ENCODE data around the gene UBTF. TPM values are rescaled to one million over a fixed set of nuclear protein-coding genes. Genes with fewer than 3 reads are reported as not detected.

UBTF gene
- total RNA-seq, 5 donors from 2014 or later (not counting 1 experiment from before 2014, with no cell fraction given) = 162 to 228 (median 213) TPM

DNA sequence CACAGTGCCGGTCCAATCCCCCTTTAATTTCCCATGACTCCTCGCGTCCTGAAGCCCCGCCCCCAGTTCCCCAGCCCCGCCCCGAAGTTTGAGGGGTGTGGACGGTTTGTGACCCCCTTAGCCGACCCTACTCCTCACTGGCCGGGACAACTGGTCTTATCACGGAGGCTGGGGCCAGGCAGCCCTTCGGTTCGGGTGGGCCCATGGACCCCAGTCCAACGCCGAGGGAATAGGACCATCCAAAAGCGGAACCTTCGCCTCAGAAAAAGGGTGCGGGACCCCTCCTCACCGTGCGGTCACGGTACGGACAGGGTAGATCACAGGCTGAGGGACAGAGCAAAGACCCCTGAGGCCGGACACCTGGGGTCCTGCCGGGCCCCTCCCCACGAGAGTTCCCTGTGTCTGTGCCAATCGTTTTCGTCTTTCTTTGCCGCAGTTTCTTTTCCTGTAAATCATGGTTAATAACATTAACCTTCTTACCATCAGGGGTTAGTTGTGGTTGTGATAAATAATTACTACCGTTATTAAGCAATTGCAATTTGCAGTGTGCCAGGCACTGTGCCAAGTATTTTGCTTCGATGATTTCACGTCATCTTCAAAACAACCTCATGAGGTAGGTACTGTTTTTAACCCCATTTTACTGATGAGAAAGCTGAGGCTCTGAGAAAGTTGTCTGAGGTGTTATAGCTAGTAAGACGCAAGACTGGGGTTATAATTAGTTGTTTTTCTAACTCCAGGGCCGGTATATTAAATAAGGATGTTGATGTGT lies 32.2 kb downstream of the UBTF start:
- peak in 21 of 35 experiments; percentile 21 to 71 (median 34) for DNase-seq
- 3% methylated on average over 16 of the region's 32 CpGs for WGBS (ENCODE audit: insufficient coverage)

DNA sequence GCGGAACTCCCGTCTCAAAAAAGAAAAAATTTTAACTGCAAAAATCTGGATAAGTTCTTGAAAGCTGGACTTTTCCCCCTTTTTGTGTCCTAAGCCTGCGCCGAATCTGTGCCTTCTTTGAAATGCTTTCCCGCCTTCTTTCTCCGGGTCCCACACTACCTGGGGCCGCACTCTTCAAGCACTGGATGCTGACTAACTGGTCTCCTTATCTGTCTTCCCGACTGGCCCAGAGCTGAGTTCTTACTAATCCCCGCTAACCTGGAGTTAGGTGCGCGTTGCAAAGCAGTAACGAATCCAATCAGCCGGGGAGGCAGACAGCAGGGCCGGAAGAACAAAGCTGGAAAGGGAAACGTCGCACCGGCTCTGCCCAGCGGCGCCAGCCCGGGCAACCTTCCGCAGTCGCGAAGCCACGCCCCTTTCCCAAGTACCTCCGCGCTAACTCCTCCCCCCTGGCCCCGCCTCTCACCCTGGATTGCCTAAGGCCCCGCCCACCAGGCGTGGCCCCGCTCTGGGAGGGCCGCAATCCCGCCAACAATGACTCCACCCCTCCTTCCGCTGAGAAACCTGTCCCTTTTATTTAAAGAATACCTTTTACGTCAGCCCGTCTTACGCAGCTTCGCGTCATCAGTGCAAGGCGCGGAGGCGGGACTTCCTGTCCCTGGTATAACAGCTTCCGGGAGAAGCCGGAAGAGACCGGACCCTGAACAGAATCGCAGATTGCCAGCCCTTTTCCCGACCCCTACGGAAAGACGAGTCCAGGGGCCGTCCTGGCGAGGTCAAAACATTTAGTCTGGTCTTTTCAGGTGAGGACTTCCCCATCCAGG lies 33.0 kb downstream of the UBTF start, which contains the start of gene TMUB2:
Gene TMUB2 (plus strand): TSS at position 666 of the 824 bp plus-strand sequence. CDS start 737 bp downstream, outside the sequence.
- H3K36me3 ChIP-seq (ENCODE audit: control insufficient read depth in 2 of 2, extremely low read depth in 1 of 2, insufficient read depth in 1 of 2, low read length in 1 of 2) = peaks cover 9 to 31% of the 10 kb centered on the region in 2 donors
- H3K4me3 ChIP-seq (ENCODE audit: control insufficient read depth in 1 of 2, extremely low read depth in 1 of 2, low read length in 1 of 2) = peak within 1 kb of the TSS; percentile 98
- Mint-ChIP-seq H3K36me3 (peaks cover 21% of the 10 kb centered on the region), H3K27me3 (no peaks in the 10 kb centered on the region), H3K4me1 (peaks cover 36 to 61% (median 54%) of the 10 kb centered on the region in 3 donors), H3K27ac (peak within 1 kb of the TSS; percentile 100), H3K4me3 (peak within 1 kb of the TSS; percentile 99 to 100 (median 99)), H3K9me3 (no peaks in the 10 kb centered on the region)
- no peaks in the 10 kb centered on the region for H3K27me3 ChIP-seq (replicated peaks in 1 of 2; ENCODE audit: control insufficient read depth in 2 of 2, extremely low read depth in 1 of 2, insufficient read depth in 2 of 2, low read length in 1 of 2)
- POLR2A ChIA-PET = interaction anchor here (0.5 to 0.7 kb wide), 5 partner anchors 12 to 137 kb away, joined by 3 to 6 read pairs (median 3); no protein-coding TSS in a partner anchor
- peak within 1 kb of the TSS; percentile 98 for H3K27ac ChIP-seq (ENCODE audit: low read length)
- CTCF ChIA-PET = interaction anchor here (0.6 to 2.8 kb wide), 10 partner anchors 9 to 159 kb away, joined by 3 to 12 read pairs (median 5); partner anchors contain the start of genes GRN (in 1 of the 2) and HDAC5 (in 1 of the 2)
- WGBS (ENCODE audit: insufficient coverage) = under 1% methylated on average over 48 of the region's 50 CpGs
- ATAC-seq (replicated peaks in 1 of 4) = peak; percentile 89 to 97 (median 92)
- DNase-seq = peak; percentile 98 to 100 (median 99)
- H3K4me1 ChIP-seq (ENCODE audit: control insufficient read depth in 1 of 2, extremely low read depth in 1 of 2, insufficient read depth in 2 of 2, low read length in 2 of 2) = peaks cover 11 to 39% of the 10 kb centered on the region in 2 experiments
- H3K9me3 ChIP-seq = no peaks in the 10 kb centered on the region

More for the DNA sequence above, 32.2 kb downstream of the UBTF start:
- ChIA-PET CTCF (interaction anchor here in 1 of 2 donors (0.8 to 2.8 kb wide), 8 partner anchors 8 to 158 kb away, joined by 3 to 12 read pairs (median 5); partner anchors contain the start of genes GRN and HDAC5), POLR2A (no interaction called here)
- peaks cover 8 to 25% of the 10 kb centered on the region in 2 donors for H3K36me3 ChIP-seq (ENCODE audit: control insufficient read depth in 2 of 2, extremely low read depth in 1 of 2, insufficient read depth in 1 of 2, low read length in 1 of 2)
- peak overlapping the region; percentile 98 for H3K27ac ChIP-seq (ENCODE audit: low read length)
- H3K36me3 Mint-ChIP-seq = peaks cover 15% of the 10 kb centered on the region
- H3K9me3 Mint-ChIP-seq = no peaks in the 10 kb centered on the region
- H3K27me3 Mint-ChIP-seq = no peaks in the 10 kb centered on the region
- H3K27ac Mint-ChIP-seq = peak overlapping the region; percentile 100
- H3K4me1 Mint-ChIP-seq = peaks cover 36 to 54% (median 48%) of the 10 kb centered on the region in 3 donors
- H3K4me1 ChIP-seq (ENCODE audit: control insufficient read depth in 1 of 2, extremely low read depth in 1 of 2, insufficient read depth in 2 of 2, low read length in 2 of 2) = peaks cover 11 to 39% of the 10 kb centered on the region in 2 experiments
- peak overlapping the region; percentile 99 to 100 (median 99) for H3K4me3 Mint-ChIP-seq
- H3K9me3 ChIP-seq = no peaks in the 10 kb centered on the region
- peak; percentile 62 to 68 (median 64) for ATAC-seq (replicated peaks in 1 of 4)
- H3K27me3 ChIP-seq (replicated peaks in 1 of 2; ENCODE audit: control insufficient read depth in 2 of 2, extremely low read depth in 1 of 2, insufficient read depth in 2 of 2, low read length in 1 of 2) = no peaks in the 10 kb centered on the region
- H3K4me3 ChIP-seq (ENCODE audit: control insufficient read depth in 1 of 2, extremely low read depth in 1 of 2, low read length in 1 of 2) = peak overlapping the region; percentile 98

DNA sequence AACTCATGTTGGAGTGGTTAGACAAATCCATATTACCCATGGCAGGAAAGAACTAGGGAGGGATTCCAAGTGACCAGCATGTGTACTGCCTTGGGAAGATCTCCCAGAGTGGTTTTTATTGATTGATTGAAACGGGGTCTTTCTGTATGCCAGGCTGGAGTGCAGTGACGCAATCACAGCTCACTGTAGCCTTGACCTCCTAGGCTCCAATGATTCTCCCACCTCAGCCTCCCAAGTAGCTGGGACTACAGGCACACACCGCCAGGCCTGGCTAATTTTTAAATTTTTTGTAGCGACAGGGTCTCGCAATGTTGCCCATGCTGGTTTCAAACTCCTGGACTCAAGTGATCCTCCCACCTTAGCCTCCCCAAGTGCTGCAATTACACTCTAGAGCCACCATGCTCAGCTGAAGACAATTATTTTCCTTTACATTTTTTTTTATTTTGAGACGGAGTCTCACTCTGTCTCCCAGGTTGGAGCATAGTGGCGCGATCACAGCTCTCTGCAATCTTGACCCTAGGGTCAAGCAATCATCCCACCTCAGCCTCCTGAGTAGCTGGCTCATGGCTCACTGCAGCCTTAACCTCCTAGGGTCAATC lies 35.2 kb downstream of the UBTF start:
- H3K9me3 ChIP-seq = no peaks in the 10 kb centered on the region
- H3K27me3 Mint-ChIP-seq = no peaks in the 10 kb centered on the region
- peaks cover 32 to 57% (median 52%) of the 10 kb centered on the region in 3 donors for H3K4me1 Mint-ChIP-seq
- peak overlapping the region in 1 of 2 donors; percentile 22 for H3K27ac Mint-ChIP-seq
- peak overlapping the region; percentile 28 to 99 (median 99) for H3K4me3 Mint-ChIP-seq
- DNase-seq (no peak), ATAC-seq (replicated peaks in 1 of 4) (no peak)
- H3K36me3 ChIP-seq (ENCODE audit: control insufficient read depth in 2 of 2, extremely low read depth in 1 of 2, insufficient read depth in 1 of 2, low read length in 1 of 2) = peaks cover 9 to 18% of the 10 kb centered on the region in 2 donors
- H3K27ac ChIP-seq (ENCODE audit: low read length) = no peak overlapping the region
- H3K4me3 ChIP-seq (ENCODE audit: control insufficient read depth in 1 of 2, extremely low read depth in 1 of 2, low read length in 1 of 2) = no peak overlapping the region
- H3K4me1 ChIP-seq (ENCODE audit: control insufficient read depth in 1 of 2, extremely low read depth in 1 of 2, insufficient read depth in 2 of 2, low read length in 2 of 2) = peaks cover 11 to 39% of the 10 kb centered on the region in 2 experiments
- H3K27me3 ChIP-seq (replicated peaks in 1 of 2; ENCODE audit: control insufficient read depth in 2 of 2, extremely low read depth in 1 of 2, insufficient read depth in 2 of 2, low read length in 1 of 2) = no peaks in the 10 kb centered on the region
- peaks cover 7% of the 10 kb centered on the region for H3K36me3 Mint-ChIP-seq
- ChIA-PET POLR2A (no interaction called here), CTCF (interaction anchor here in 1 of 2 donors (1.4 to 2.8 kb wide), 2 partner anchors 16 to 61 kb away, joined by 3 to 12 read pairs; partner anchors contain the start of gene HDAC5)
- 98% methylated on average over 6 of the region's 8 CpGs for WGBS (ENCODE audit: insufficient coverage)
- no peaks in the 10 kb centered on the region for H3K9me3 Mint-ChIP-seq

DNA sequence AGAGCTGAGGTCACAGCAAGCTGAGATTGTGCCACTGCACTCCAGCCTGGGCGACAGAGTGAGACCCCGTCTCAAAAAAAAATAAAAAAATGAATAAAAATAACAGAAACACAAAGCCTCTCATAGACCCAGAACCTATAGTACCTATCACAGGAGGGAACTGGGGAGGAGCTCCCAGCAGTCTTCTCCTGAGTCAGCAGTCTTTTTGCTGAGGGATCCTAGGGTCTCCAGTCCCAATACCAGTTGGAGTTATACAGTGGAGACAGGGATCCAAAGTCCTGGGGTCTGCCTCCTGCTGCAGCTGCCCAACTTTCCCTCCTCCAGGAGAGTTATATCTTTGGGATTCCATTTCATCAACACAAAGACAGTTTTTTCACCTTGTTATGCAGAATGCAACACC lies 36.5 kb downstream of the UBTF start:
- no CpG with 5 or more reads among the region's 2 CpGs for WGBS (ENCODE audit: insufficient coverage)
- CTCF ChIA-PET = no interaction called here
- no peak overlapping the region for H3K4me3 Mint-ChIP-seq

DNA sequence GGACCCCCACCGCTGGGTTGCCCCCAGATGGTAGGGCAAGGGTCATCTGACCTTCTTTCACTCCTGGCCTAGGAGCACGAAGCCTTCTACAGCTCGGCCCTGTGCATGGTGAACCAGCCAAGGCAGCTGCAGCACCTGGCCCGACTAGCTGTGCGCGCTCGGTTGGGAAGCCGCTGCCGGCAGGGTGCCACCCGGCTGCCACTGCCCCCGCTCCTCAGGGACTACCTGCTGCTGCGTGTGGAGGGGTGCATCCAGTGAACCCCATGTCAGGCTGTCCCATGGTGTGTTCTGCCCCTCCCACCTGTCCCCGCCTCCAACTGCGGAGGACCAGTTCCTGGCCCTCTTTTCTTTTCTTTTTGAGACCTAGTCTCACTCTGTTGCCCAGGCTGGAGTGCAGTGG lies 41.3 kb downstream of the UBTF start:
- Mint-ChIP-seq H3K4me3 (no peak overlapping the region), H3K36me3 (peaks cover 20% of the 10 kb centered on the region), H3K9me3 (no peaks in the 10 kb centered on the region), H3K4me1 (peaks cover 0 to 14% (median 9%) of the 10 kb centered on the region in 3 donors), H3K27me3 (no peaks in the 10 kb centered on the region), H3K27ac (no peak overlapping the region)
- no peak overlapping the region for H3K4me3 ChIP-seq (ENCODE audit: control insufficient read depth in 1 of 2, extremely low read depth in 1 of 2, low read length in 1 of 2)
- H3K9me3 ChIP-seq = no peaks in the 10 kb centered on the region
- ChIA-PET POLR2A (no interaction called here), CTCF (no interaction called here)
- H3K27ac ChIP-seq (ENCODE audit: low read length) = no peak overlapping the region
- no peak for ATAC-seq (replicated peaks in 1 of 4)
- WGBS (ENCODE audit: insufficient coverage) = 98% methylated on average over 13 of the region's 14 CpGs
- DNase-seq = no peak
- H3K27me3 ChIP-seq (replicated peaks in 1 of 2; ENCODE audit: control insufficient read depth in 2 of 2, extremely low read depth in 1 of 2, insufficient read depth in 2 of 2, low read length in 1 of 2) = no peaks in the 10 kb centered on the region
- no peaks in the 10 kb centered on the region for H3K4me1 ChIP-seq (ENCODE audit: control insufficient read depth in 1 of 2, extremely low read depth in 1 of 2, insufficient read depth in 2 of 2, low read length in 2 of 2)
- peaks cover 16 to 24% of the 10 kb centered on the region in 2 donors for H3K36me3 ChIP-seq (ENCODE audit: control insufficient read depth in 2 of 2, extremely low read depth in 1 of 2, insufficient read depth in 1 of 2, low read length in 1 of 2)

More for the DNA sequence above, 36.5 kb downstream of the UBTF start:
- peak overlapping the region in 1 of 2 donors; percentile 39 for H3K27ac Mint-ChIP-seq
- H3K4me1 Mint-ChIP-seq = peaks cover 28 to 51% (median 46%) of the 10 kb centered on the region in 3 donors
- peaks cover 10% of the 10 kb centered on the region for H3K36me3 Mint-ChIP-seq
- Histone ChIP-seq H3K4me1 (ENCODE audit: control insufficient read depth in 1 of 2, extremely low read depth in 1 of 2, insufficient read depth in 2 of 2, low read length in 2 of 2) (peaks cover 9 to 32% of the 10 kb centered on the region in 2 experiments), H3K27me3 (replicated peaks in 1 of 2; ENCODE audit: control insufficient read depth in 2 of 2, extremely low read depth in 1 of 2, insufficient read depth in 2 of 2, low read length in 1 of 2) (no peaks in the 10 kb centered on the region), H3K4me3 (ENCODE audit: control insufficient read depth in 1 of 2, extremely low read depth in 1 of 2, low read length in 1 of 2) (no peak overlapping the region), H3K27ac (ENCODE audit: low read length) (no peak overlapping the region), H3K9me3 (no peaks in the 10 kb centered on the region), H3K36me3 (ENCODE audit: control insufficient read depth in 2 of 2, extremely low read depth in 1 of 2, insufficient read depth in 1 of 2, low read length in 1 of 2) (peaks cover 9 to 17% of the 10 kb centered on the region in 2 donors)
- POLR2A ChIA-PET = no interaction called here
- DNase-seq (no peak), ATAC-seq (replicated peaks in 1 of 4) (no peak)
- no peaks in the 10 kb centered on the region for H3K9me3 Mint-ChIP-seq
- H3K27me3 Mint-ChIP-seq = no peaks in the 10 kb centered on the region

Measured in T-cell (primary cell).